Muscle of arm (tissue), 12 donors: ENCODE measurements around the gene TMEM132D. TPM values are rescaled to one million over a fixed set of nuclear protein-coding genes. Genes with fewer than 3 reads are reported as not detected.
A peak's percentile ranks its signal among the peaks of the same experiment; 100 is the strongest.

Experiments
- DNase-seq: peaks from one replicate; pipeline ENCODE4 v3.0.0-alpha.2; 2013
- polyA plus RNA-seq, 12 donors: library from polyadenylated mRNA; unstranded; fragments of 120-200 nt; gene quantifications; one replicate each; pipeline ENCODE4 v1.2.1, GENCODE V29; 2013; ENCODE audit not compliant: insufficient read length in 12 of 12

Gene TMEM132D
- polyA plus RNA-seq, 12 donors = 0.30 to 1.0 (median 0.59) TPM; not detected in 2

DNA sequence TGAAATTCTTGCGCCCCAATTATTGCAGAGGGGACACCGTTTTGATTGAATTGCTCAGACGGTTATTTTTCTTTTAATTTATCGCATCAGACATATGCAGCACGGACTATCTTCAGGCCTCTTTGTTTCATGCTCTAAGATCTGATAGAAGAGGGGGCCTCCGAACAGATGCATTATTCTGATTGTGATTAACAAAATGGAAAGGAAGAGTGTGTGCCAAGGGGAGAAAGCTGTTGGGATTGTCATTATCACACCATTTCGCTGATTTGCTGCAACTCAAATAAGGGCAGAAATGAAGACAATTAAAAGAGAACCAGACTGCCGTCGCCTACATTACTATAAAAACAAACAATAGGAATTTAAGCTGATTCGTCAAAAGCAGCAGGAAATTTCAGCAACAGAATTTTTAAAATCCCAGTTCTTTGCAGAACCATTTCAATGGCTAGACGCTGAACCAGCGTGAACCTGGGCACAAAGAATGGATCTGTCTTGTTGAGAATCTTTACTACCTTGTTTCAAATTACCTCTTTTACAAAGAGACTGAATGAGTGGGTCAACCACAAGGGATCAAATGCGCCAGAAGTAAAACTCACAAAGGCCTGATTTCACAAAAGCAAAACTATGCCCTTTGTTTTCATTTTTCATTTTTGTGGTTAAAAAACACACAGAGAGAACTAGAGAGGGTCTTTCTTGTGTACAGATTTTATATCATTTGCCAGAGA is 30.6 kb downstream of the TMEM132D start:
- DNase-seq = no peak

DNA sequence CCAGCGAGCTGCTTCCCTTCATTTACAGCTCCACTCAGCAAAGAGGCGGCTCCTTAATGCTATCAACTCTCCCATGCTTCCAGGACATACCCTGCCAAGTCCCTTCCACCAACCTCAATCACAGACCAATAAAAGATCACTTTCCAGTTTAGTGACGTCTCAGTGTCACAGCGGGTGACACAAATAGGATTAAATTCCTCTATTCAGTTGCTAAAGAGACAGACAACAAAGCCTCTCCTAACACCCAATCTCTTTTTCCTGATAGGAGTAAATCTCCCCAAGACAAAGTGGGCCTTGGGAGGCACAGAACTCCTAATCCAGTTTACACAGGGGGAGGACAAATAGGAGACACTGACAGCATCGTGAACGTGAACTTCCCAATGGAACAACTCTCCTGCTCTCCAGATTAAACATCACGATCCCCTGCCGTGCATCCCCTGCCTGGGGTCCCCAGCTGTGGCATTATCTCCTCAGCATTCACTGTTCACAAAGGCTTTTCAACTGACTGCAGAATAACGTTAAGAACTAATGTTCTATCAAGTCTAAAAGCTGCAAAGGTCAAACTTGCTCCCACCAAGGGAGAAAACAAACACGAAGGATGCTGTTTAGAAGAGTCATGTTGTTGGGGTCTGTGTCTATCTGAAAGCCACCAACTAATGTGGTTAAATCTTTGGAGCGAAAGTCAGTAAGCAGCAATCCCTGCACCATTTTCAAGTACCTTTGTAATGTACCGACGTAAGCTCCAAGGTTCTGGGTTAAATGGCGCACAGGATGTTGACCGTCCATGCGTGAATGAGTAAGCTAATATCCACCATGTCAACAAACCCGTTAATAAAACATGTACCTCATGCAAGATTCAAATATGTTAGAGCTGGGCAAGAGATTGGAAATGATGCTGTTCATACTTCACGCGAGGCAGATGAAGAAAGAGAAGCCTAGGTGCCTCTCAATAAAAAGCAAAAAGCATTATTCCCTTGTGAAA is 31.5 kb downstream of the TMEM132D start:
- DNase-seq = no peak

DNA sequence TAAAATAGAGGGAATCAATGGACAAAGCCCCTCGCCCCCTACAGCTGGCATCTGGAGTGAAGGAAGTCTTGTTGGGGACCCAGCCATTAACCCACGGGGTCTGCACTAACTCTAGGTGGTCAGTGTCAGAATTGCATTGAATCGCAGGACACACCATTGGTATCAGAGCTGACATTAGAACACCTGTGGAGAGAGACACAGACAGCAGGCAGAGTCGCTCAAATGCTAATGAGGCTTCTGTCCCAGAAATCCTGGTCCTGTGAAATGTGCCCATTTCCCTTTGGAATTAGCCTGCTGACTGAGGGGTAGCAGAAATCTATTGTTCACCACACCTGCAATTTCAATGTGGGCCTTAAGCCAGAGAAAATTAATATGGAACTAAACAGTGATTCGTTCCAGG is 33.0 kb downstream of the TMEM132D start:
- no peak for DNase-seq

DNA sequence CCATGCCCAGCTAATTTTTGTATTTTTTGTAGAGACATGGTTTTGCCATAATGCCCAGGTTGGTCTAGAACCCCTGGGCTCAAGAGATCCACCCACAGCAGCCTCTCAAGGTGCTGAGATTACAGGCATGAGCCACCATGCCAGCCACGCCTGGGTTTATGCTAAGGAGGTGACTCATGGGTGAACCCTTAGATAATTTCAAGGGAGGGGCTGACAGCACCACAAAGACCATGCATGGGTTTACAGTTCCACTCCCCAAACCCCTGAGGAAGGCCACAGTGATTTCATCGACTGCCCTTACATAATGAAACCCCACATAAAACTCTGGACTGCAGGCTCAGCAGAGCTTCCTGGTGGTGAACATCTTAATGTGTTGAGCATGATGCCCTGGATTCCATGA is 33.7 kb downstream of the TMEM132D start:
- DNase-seq = no peak

DNA sequence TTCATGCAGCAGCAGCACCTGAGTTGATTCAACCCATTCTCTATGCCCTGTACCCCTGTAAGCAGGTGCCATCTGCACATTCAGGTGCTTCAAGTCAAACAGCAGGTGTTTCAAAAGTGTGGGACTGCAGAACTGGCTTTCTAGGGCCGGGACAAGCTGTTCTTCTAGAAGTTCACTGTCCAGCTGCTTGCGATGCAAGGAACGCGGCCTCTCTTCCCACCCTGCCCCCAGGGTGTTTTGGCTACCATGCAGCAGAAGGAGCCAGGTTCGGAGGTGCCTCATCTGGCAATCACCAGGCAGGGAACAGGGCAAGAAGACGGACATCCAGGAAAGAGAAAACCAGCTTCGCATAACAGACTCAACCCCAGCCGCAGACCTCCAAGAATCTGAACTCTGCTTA is 35.2 kb downstream of the TMEM132D start:
- no peak for DNase-seq

DNA sequence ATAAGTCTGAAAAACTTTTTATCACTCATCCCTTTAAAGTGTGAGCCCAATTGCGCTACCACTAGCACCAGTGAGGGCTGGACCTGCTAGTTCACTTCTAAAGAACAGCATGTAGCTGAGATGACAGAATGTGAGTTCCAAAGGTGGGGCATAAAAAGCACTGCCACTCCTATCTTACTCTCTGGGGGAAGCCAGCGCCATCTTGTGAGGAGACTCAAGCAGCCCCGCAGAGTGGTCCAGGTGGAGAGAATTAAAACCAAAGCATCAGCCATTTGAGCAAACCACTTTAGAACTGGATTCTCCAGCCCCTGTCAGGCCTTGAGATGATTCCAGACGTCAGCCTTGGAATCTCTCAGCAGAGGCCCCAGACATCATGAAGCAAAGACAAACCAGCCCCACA is 39.9 kb downstream of the TMEM132D start:
- DNase-seq = no peak

DNA sequence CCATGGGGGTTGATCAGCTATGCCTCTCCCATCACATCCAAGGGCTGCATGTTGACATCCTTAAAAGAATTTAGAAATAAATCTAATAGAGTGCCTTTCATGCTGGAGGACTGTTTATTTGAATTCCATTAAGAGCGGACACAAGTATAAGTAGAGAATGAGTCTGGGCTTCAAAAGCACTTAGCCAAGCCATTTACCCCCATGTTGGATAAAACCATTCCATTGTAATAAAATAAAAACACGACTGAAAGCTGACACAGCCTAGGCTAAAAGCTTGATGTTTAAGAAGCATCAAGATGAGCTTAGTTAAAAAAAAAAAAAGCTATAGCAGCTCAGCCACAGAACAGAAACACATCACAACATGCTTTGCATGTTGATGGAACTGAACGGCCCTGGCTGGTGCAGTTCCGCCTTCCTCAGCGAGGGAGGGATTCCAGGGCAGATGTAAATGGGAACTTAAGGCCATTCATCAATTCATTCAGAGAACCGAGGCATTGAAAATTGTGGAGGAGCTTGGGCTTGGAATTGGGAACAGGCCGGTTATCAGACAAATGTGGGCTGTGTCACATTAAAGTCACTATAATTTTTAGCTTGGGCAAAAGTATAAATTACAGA is 41.2 kb downstream of the TMEM132D start:
- no peak for DNase-seq

DNA sequence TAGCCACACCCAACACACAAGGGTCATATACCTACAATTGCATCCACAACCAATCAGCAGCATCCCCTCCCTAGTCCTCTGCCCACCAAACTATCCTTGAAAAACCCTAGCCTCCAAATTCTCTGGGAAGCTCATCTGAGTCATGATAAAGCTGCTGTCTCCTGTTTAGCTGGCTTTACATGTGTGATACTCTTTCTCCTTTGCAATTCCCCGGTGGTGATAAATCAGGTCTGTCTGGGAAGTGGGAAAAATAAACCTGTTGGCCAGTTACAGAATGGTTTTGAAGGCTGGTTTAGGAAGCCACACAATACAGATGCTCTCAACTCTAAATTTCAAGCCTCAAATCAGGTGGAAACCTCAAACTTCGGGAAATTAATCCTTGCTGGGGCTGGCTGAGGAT is 41.9 kb downstream of the TMEM132D start:
- no peak for DNase-seq

DNA sequence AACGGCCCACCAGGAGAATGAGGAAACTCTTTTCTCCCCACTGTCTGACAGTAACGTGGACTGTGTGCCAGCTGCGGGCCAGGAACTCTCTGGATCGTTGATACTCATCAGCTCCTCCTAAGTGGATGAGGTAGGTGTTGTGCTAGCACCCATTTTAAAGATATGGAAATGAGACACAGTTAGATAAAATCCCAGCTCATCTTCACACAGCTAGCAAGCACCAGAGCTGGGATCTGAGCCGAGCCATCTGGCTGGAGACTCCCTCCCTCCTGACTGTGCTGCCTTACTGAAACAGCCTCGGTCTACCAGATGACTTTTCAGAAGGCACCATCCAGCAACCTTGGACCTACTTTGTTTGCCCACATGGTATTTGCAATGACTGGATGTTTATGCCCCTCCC is 49.2 kb downstream of the TMEM132D start:
- peak; percentile 27 for DNase-seq

DNA sequence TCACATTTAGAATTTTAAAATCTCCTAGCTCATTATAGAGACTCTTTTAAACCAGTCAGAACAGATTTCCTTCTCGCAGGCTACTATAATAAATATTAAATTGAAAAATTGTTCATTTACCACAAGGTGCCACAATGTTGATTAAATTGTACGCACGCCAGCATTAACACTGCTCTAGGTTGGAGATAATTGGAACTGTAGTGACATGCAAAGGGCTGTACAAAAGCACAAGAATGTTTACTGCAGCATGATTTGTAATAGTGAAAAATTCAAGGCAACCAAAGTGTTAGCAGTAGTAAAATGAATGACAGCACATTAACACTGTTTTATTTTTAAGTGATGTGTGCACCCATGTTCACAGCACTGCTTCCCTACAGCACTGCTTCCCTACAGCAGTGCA is 52.5 kb downstream of the TMEM132D start:
- no peak for DNase-seq

DNA sequence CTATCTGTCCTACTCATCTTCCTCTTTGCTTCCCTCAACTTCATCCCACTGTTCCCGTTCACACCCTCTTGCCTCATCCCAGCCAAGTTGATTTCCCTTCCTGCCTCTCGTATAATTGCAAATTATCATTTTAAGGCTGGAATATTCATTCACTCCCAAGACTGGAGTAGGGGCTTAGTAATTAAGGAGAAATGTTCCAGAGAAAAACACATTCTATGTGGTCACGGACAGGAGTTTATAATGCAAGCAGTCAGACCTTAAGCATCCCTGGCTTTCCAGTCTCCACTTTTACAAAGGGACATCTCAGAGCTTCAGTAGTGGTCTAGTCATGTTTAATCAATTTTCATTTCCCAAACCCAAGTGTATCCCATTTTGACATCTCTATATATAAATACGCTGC is 54.9 kb downstream of the TMEM132D start:
- no peak for DNase-seq

DNA sequence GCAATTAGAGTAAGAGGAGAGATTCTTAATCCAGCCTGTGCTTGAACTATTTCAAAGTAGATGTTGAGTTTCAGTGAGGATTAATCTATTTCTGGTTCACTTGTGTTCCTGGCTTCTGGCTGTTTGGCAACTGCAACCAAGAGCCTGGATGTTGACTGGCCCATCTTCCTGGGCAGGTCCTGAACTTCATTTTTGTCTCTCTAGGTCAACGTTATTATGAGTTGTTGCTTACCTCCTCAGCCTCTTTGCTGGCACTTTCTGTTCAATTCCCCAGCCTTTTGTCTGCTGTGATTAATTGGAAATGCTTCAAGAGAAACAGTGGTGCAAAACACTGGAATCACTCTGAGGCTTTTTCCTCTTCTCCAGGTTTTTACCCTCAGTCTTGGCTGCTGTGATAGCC is 56.8 kb downstream of the TMEM132D start:
- DNase-seq = no peak

DNA sequence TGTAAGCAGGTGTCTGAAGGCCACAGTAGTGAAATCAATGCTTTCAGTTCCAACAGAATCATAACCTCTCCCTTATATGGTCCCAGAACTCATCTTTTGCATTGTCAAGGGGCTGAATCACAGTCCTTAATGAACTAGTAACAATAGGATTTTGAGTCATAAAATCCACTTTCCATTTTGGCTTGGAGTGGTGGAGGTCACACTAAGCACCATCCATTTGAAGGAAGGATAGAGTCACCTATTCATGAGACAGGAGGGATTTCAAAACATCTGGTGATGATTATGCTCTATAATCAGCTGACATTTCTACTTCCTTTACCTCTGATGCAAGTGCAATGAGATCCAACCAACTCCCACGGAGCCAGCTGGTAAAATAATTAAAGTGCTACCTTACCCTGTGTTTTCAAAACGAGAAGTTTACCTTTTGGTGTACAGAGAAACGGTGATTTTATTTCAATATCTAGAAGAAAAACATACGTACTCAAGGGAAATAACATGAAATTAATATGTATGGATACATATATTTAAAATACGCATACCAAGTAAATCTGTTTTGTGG is 59.1 kb downstream of the TMEM132D start:
- peak; percentile 4 for DNase-seq

DNA sequence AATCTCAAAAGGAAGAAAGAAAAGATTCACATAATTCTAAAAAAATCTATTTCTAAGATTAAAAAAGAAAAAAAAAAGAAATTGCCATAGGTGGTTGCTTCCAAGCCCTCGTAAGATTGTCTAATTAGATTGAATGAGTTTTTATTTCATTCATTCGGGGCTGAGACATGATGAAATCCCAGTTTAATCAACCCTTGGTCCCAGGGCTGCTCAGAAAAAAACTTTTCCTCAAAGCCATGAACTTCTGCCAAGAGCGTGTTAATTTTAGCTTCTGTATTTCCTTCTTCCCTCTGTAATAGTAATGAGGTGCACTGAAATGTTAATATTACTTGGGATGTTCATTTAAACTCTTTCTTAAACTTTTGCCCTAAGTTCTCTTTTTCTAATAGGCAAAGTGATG is 62.6 kb downstream of the TMEM132D start:
- DNase-seq = no peak

DNA sequence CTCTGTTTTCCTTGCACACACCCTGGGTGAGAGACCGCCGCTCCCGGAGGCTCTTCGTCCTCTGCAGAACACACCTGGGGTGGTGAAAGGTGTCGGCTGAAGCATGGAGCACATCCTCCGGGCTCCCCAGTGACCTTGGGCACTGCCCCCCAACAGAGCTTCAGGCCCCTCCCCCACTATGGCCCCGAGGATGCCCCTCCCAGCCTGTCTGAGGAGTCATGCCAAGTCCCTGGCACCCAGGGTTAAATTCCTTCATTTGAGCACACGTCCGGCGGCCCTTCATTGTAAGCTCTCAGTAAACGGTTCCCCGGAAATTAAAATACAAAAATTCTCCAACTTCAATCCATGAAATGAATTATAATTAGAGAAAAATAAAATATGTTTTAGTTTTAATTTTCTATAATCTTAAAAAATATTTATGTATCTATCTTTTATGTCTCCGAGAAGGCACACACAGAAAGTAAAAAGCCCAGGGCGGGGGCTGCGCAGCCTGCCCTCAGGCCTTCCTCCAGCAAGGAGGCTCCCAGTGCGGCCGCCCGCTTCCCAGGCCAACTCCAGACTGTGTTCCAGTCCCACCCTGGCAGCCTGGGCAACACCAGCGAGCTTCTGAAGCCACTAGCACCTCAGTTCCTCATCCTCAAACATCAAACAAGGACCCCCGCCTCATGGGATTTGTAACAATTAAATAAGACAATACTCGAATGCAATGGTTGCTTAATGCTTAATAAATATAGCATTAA is 63.5 kb downstream of the TMEM132D start:
- DNase-seq = no peak

DNA sequence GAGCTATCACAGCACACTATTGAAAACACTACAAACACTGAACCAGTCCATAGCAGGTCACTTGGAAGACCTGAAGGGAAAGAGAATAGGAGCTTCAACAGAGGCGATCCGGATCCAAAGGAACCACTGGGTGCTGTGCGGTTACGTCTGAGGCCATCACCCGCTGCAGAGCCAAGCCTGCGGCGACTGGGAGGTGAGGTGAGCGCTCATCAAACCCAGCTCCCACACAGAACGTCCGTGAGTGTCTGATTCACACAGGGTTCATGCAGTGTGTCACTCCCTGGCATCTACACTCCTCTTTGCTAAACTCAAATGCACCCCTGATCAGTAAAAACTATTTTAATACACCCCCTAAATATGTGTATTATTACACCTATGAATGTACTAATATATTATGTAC is 64.1 kb downstream of the TMEM132D start:
- DNase-seq = no peak

DNA sequence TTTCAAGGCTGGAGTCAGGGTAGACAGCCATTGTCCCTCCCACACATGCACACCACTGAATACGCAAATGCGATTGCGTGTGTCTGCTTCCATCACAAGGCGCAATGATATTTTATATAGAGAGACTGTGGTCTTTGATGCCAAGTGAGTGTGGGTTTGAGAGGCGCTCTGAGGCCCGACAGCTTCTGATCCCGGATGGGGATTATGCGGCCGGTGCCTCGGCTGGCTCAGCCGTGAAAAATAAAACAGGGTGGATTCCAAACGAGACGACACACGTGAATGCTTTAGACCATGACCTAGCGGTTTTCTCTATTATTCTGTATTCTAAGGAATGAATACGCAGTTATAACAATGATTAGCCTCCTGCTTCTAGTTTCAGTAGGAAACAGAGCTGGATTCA is 72.5 kb downstream of the TMEM132D start:
- DNase-seq = no peak

DNA sequence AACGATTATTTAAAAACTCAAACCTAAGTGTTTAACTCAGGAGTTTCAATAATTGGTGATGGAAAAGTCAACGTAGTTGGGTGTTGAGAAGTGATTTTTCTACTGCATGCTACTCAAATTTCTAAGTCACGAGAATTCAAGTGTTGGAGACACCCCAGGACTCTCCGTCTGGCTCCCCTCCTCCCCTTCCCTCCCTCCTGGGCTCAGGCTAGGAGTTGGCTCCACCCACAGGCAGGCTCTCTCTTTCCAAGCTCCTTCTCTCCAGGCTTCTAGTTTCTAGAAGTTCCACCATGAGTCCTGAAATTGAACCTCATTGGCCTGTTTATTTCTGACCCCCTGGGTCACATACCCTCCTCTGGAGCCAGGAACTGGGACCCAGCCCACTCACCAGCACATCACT is 73.0 kb downstream of the TMEM132D start:
- DNase-seq = no peak

DNA sequence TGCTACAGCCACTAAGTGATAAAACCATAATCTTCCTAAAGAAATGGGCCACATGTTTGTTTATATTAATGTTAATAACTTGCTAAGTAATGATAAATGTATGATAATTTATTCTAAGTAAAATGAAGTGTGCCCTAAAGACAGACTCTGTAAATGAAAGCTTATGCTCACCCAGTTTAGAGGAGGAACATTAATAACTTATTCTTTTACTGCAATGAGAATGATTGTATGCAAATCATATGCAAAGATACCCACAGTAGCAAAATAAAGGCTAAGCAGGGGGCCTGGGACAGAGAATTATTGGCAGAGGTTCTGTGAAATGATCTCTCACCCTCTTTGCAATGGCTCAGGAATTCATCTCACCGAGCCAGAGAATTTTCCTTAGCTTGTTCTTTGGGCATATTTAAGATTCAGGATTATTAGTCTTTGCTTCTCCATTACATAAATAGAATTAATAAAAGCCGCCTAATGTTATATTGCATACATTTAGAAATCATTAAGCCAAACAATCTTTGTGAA is 75.9 kb downstream of the TMEM132D start:
- no peak for DNase-seq

DNA sequence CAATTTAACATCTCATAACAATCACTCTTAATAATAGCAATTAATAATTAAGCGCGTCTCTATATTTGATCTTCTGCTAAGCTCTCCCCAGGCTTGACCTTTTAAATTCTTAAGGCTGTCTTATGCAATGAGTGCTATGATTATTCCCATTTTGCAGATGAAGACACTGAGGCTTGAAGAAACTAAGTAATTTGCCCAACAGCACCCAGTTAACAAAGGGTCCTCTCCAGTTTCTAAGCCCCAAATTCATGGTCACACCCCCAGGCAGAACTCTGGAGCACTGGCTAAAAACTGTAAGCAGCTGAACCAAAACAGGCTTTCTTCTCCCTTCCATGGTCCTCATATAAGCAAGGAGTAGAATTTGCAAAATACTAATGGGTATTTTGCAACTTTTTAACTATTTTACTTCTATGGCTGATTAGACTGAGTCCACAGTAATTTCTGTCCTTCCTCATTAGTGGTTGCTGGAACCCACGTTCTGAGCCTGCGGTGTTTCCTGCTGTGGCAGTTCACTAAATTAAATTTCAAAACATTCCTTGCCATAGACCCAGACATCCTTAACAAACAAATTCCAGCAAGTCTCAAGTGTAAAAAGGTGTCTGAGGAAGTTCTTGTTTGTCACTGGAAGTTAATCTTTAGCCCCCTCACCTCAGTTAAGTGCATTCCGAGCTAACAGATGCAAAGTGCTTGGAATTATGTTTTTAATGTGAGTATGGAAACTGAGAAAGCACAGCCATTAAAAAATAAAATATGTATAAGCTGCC is 76.5 kb downstream of the TMEM132D start:
- no peak for DNase-seq

DNA sequence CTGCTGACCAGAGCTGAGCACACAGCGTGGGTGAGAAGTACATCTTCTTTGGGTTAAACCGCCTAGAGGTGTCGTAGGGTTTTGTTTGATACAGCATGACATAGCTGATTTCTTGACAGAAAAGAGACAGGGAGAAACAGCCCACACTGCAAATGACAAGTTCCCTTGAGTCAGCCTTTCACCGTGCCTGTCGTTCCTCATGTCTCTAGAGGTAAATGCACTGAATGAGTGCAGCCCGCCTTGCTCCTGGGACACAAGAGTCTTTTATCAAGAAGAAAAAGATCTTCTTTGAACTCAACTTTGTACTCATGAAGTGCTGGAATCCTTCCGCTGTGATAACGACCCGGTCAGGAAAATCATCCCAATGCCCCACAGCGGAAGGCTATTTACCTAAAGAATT is 77.6 kb downstream of the TMEM132D start:
- no peak for DNase-seq
